GM21786 (cell line): ENCODE measurements around the gene PTPRC.
A peak's percentile ranks its signal among the peaks of the same experiment; 100 is the strongest.
"Not testable (repeated sequence)": the region's sequence is repeated elsewhere in the genome, so short reads cannot be mapped to it uniquely, and the experiment has no call there.

Source experiments
- ATAC-seq: cut with Tn5 transposase; IDR thresholded peaks from one replicate; pipeline ENCODE4 v1.9.1; 2021; ENCODE audit not compliant: unreplicated experiment

Gene PTPRC

GRCh38 chr1:198638894-198639635 is at the start of gene PTPRC:
Gene PTPRC (plus strand): TSS chr1:198639040. CDS start chr1:198639269, 229 bp downstream.
- ATAC-seq, result peak; percentile 73

GRCh38 chr1:198590454-198590853 is 48.4 kb upstream of the PTPRC start:
- ATAC-seq, result no peak

GRCh38 chr1:198595765-198596164 is 43.1 kb upstream of the PTPRC start:
- ATAC-seq, result no peak

- ATAC-seq, result peak; percentile 31
Observed at GRCh38 chr1:198597690-198598430, 41.0 kb upstream of the PTPRC start.

- peak; percentile 71 for ATAC-seq
Observed at GRCh38 chr1:198598796-198599321, 40.0 kb upstream of the PTPRC start.

- no peak for ATAC-seq
Observed at GRCh38 chr1:198599749-198600148, 39.1 kb upstream of the PTPRC start.

GRCh38 chr1:198600906-198601305 is 37.9 kb upstream of the PTPRC start:
- ATAC-seq, result no peak

- ATAC-seq, result not testable (repeated sequence)
Observed at GRCh38 chr1:198601310-198601709, 37.5 kb upstream of the PTPRC start.

GRCh38 chr1:198601936-198602889 is 36.6 kb upstream of the PTPRC start:
- ATAC-seq, result no peak

GRCh38 chr1:198604975-198605374 is 33.9 kb upstream of the PTPRC start:
- no peak for ATAC-seq

GRCh38 chr1:198605406-198605805 is 33.4 kb upstream of the PTPRC start:
- no peak for ATAC-seq

GRCh38 chr1:198606020-198606438 is 32.8 kb upstream of the PTPRC start:
- no peak for ATAC-seq

- no peak for ATAC-seq
Observed at GRCh38 chr1:198607714-198608113, 31.1 kb upstream of the PTPRC start.

- no peak for ATAC-seq
Observed at GRCh38 chr1:198610362-198610761, 28.5 kb upstream of the PTPRC start.

GRCh38 chr1:198611219-198611618 is 27.6 kb upstream of the PTPRC start:
- no peak for ATAC-seq

- ATAC-seq, result no peak
Observed at GRCh38 chr1:198612471-198613260, 26.2 kb upstream of the PTPRC start.

- no peak for ATAC-seq
Observed at GRCh38 chr1:198617406-198617805, 21.4 kb upstream of the PTPRC start.

- no peak for ATAC-seq
Observed at GRCh38 chr1:198619375-198620140, 19.3 kb upstream of the PTPRC start.

GRCh38 chr1:198620218-198620617 is 18.6 kb upstream of the PTPRC start:
- no peak for ATAC-seq
